Activated CD8-positive, alpha-beta memory T cell treated with anti-CD3 and anti-CD28 coated beads for 24 hours (primary cell): ENCODE data around the gene LGALS16.
"Not testable (repeated sequence)": the region's sequence is repeated elsewhere in the genome, so short reads cannot be mapped to it uniquely, and the experiment has no call there.

Experiments
- DNase-seq: peaks from one replicate; pipeline ENCODE4 v3.0.0-alpha.2; 2020

Gene LGALS16

GRCh38 chr19:39655613-39656012 lies at the start of gene LGALS16:
Gene LGALS16, plus strand, starts transcription at chr19:39655913. Its CDS starts 49 bp downstream, at chr19:39655962.
- DNase-seq, result no peak

GRCh38 chr19:39607021-39607420 lies 48.7 kb upstream of the LGALS16 start:
- no peak for DNase-seq

- DNase-seq, result no peak
Observed at GRCh38 chr19:39607561-39607960, 48.2 kb upstream of the LGALS16 start.

- DNase-seq, result no peak
Observed at GRCh38 chr19:39613597-39613996, 42.1 kb upstream of the LGALS16 start.

GRCh38 chr19:39617745-39618144 lies 38.0 kb upstream of the LGALS16 start:
- DNase-seq, result no peak

- no peak for DNase-seq
Observed at GRCh38 chr19:39623946-39624345, 31.8 kb upstream of the LGALS16 start.

- not testable (repeated sequence) for DNase-seq
Observed at GRCh38 chr19:39627631-39628030, 28.1 kb upstream of the LGALS16 start.

GRCh38 chr19:39631178-39631577 lies 24.5 kb upstream of the LGALS16 start:
- no peak for DNase-seq

GRCh38 chr19:39631626-39632025 lies 24.1 kb upstream of the LGALS16 start:
- no peak for DNase-seq

- DNase-seq, result no peak
Observed at GRCh38 chr19:39637891-39638290, 17.8 kb upstream of the LGALS16 start.

GRCh38 chr19:39641773-39642172 lies 13.9 kb upstream of the LGALS16 start:
- no peak for DNase-seq

- DNase-seq, result no peak
Observed at GRCh38 chr19:39643591-39643990, 12.1 kb upstream of the LGALS16 start.

- DNase-seq, result no peak
Observed at GRCh38 chr19:39645800-39646411, 9.8 kb upstream of the LGALS16 start.

GRCh38 chr19:39647918-39648317 lies 7.8 kb upstream of the LGALS16 start:
- DNase-seq, result no peak

GRCh38 chr19:39659791-39660190 lies 4.1 kb downstream of the LGALS16 start:
- no peak for DNase-seq

GRCh38 chr19:39660661-39661060 lies 4.9 kb downstream of the LGALS16 start:
- no peak for DNase-seq

GRCh38 chr19:39661565-39661964 lies 5.9 kb downstream of the LGALS16 start:
- no peak for DNase-seq

- DNase-seq, result not testable (repeated sequence)
Observed at GRCh38 chr19:39669860-39670259, 14.1 kb downstream of the LGALS16 start.

- no peak for DNase-seq
Observed at GRCh38 chr19:39670998-39671397, 15.3 kb downstream of the LGALS16 start.

- DNase-seq, result no peak
Observed at GRCh38 chr19:39671739-39672363, 16.1 kb downstream of the LGALS16 start.

- DNase-seq, result no peak
Observed at GRCh38 chr19:39672473-39672872, 16.8 kb downstream of the LGALS16 start.

- DNase-seq, result not testable (repeated sequence)
Observed at GRCh38 chr19:39673862-39674261, 18.1 kb downstream of the LGALS16 start.

- no peak for DNase-seq
Observed at GRCh38 chr19:39676004-39676403, 20.3 kb downstream of the LGALS16 start.

- DNase-seq, result no peak
Observed at GRCh38 chr19:39677961-39678889, 22.5 kb downstream of the LGALS16 start.
